Aorta (tissue), 5 donors: Measurements from ENCODE around the gene EXD3. TPM values are rescaled to one million over a fixed set of nuclear protein-coding genes. Genes with fewer than 3 reads are reported as not detected.

Source experiments
- ATAC-seq: fragments of 200-7000 bp; cut with Tn5 transposase; one replicate; pipeline ENCODE4 v1.9.1; 2022; ENCODE audit warnings: moderate library complexity; ENCODE audit not compliant: low FRiP score
- DNase-seq, 2 donors: peaks; one replicate each; pipeline ENCODE4 v3.0.0-alpha.2; 2020
- H3K27ac ChIP-seq, 2 donors: one replicate each; pipeline ENCODE4 v1.5.1; 2013; ENCODE audit warnings: low read length in 2 of 2, mild to moderate bottlenecking in 2 of 2, moderate library complexity in 2 of 2, control low read depth in 1 of 2, inconsistent platforms in 1 of 2, low read depth in 1 of 2
- H3K27me3 ChIP-seq, 2 donors: one replicate each; pipeline ENCODE4 v1.6.1; 2013; ENCODE audit warnings: control low read depth in 1 of 2, low read length in 1 of 2, mild to moderate bottlenecking in 1 of 2, moderate library complexity in 1 of 2; ENCODE audit not compliant: insufficient read depth in 2 of 2, control insufficient read depth in 1 of 2
- H3K36me3 ChIP-seq, 2 donors: one replicate each; pipeline ENCODE4 v1.6.1; 2013; ENCODE audit warnings: control low read depth in 1 of 2, low read length in 1 of 2, mild to moderate bottlenecking in 1 of 2; ENCODE audit not compliant: insufficient read depth in 2 of 2, control insufficient read depth in 1 of 2
- H3K4me1 ChIP-seq, 2 donors: one replicate each; pipeline ENCODE4 v1.6.1; 2013; ENCODE audit warnings: low read length in 2 of 2, control low read depth in 1 of 2, mild to moderate bottlenecking in 1 of 2, moderate library complexity in 1 of 2; ENCODE audit not compliant: insufficient read depth in 2 of 2, control insufficient read depth in 1 of 2
- H3K4me3 ChIP-seq, 2 donors: one replicate each; pipeline ENCODE4 v1.5.1; 2013; ENCODE audit warnings: low read length in 2 of 2, control low read depth in 1 of 2, mild to moderate bottlenecking in 1 of 2
- H3K9me3 ChIP-seq: one replicate; pipeline ENCODE4 v1.6.1; 2013; ENCODE audit warnings: mild to moderate bottlenecking, low read length; ENCODE audit not compliant: control insufficient read depth
- WGBS, 2 donors: extraction: QIAGEN DNeasy Blood & Tissue Kit; methylation state at CpG; one replicate each; pipeline ENCODE4 v1.1.7; 2013; 5-methylcytosine and 5-hydroxymethylcytosine counted together
- intact Hi-C, 2 donors: fragments of 100-400 bp; cut with DNase I; formaldehyde crosslinking; loops; one replicate each; pipeline versions ENCODE4 v1.14.2 to v1.15.0; 2022
- polyA plus RNA-seq, 2 donors: library from polyadenylated mRNA; stranded (reverse); fragments of 200-250 nt; gene quantifications; one replicate each; pipeline ENCODE4 v1.2.3, GENCODE V29; 2013
- total RNA-seq, 2 donors: library from RNA; stranded (reverse); fragmentation: NEBNext Ultra II Directional; extraction: Animal tissue kit (Norgen Biotek cat#: 25700); gene quantifications; one replicate each; pipeline ENCODE4 v1.2.1, GENCODE V29; 2021
- donor health status: healthy with polysubstance abuse.
- donor health status: Bipolar disorder and iron deficiency.
- donor health status: DM: no; HTN: no; CAD: no.
- donor health status: DM: no; HTN: no; CAD: no.
- donor health status: DM: yes; HTN: yes; CAD: no.

Gene EXD3
- total and polyA plus RNA-seq, 4 donors = 15.9 to 96.8 (median 30.0) TPM

DNA sequence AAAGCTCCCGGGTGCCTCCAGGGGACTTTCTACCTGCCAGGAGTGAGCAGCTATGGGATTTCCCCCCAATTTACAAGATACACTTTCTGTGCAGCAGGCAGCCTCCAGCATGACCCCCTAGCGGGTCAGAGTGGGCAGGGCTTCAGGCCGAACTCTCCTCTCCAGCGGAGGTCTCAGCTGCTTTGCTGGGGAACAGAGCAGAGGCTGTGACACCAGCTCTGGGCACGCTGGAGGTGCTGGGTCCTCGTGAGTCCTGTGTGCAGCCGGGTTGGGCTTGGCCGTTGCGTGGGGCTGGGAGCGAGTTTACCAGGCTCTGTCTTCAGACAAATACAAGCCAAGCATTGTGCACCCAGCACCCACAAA lies 123.8 kb downstream of the EXD3 start:
- no peaks in the 10 kb centered on the region for H3K4me1 ChIP-seq
- H3K27ac ChIP-seq = no peak overlapping the region
- H3K36me3 ChIP-seq = no peaks in the 10 kb centered on the region
- no peak for ATAC-seq
- WGBS, 2 donors = 47 to 67% methylated on average over 10 of the region's 10 CpGs
- peaks cover 2% of the 10 kb centered on the region for H3K9me3 ChIP-seq
- H3K27me3 ChIP-seq = no peaks in the 10 kb centered on the region
- intact Hi-C loops = loop anchor here in 1 of 2 donors (10.0 kb wide), 1 partner anchor 106 kb away; no protein-coding TSS in a partner anchor
- DNase-seq = no peak
- H3K4me3 ChIP-seq = no peak overlapping the region

GRCh38 chr9:137298401-137299202 lies 124.4 kb downstream of the EXD3 start:
- intact Hi-C loops = loop anchor here in 1 of 2 donors (10.0 kb wide), 1 partner anchor 106 kb away; no protein-coding TSS in a partner anchor
- no peak overlapping the region for H3K4me3 ChIP-seq
- H3K9me3 ChIP-seq = peaks cover 3% of the 10 kb centered on the region
- no peaks in the 10 kb centered on the region for H3K27me3 ChIP-seq
- no peaks in the 10 kb centered on the region for H3K4me1 ChIP-seq
- no peak overlapping the region for H3K27ac ChIP-seq
- DNase-seq (no peak), ATAC-seq (no peak)
- H3K36me3 ChIP-seq = no peaks in the 10 kb centered on the region
- WGBS, 2 donors = 40 to 55% methylated on average over 24 of the region's 24 CpGs

DNA sequence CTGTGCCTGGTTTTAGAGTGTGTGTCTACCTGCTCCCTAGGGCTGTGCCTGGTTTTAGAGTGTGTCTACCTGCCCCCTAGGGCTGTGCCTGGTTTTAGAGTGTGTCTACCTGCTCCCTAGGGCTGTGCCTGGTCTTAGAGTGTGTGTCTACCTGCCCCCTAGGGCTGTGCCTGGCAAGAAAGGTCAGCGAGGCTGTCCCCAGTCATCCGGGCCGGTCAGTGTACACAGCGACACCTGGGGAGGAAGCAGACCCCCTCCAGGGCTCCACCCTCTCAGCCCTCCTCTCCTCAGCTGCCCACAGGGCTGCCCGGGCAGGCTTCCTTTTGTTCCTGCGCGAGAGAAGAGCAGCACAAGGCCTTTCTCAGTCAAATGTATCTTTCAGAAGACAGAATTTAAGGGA lies 125.0 kb downstream of the EXD3 start:
- intact Hi-C loops = loop anchor here in 1 of 2 donors (10.0 kb wide), 1 partner anchor 107 kb away; no protein-coding TSS in a partner anchor
- DNase-seq = no peak
- no peaks in the 10 kb centered on the region for H3K27me3 ChIP-seq
- H3K9me3 ChIP-seq = peaks cover 3% of the 10 kb centered on the region
- no peak for ATAC-seq
- no peaks in the 10 kb centered on the region for H3K4me1 ChIP-seq
- no peaks in the 10 kb centered on the region for H3K36me3 ChIP-seq
- H3K27ac ChIP-seq = no peak overlapping the region
- 79 to 84% methylated on average over 7 of the region's 7 CpGs for WGBS, 2 donors
- H3K4me3 ChIP-seq = no peak overlapping the region

GRCh38 chr9:137296670-137297664 lies 126.0 kb downstream of the EXD3 start:
- no peak overlapping the region for H3K27ac ChIP-seq
- H3K27me3 ChIP-seq = no peaks in the 10 kb centered on the region
- ATAC-seq (peak; percentile 22), DNase-seq (no peak)
- peaks cover 3% of the 10 kb centered on the region for H3K9me3 ChIP-seq
- no peaks in the 10 kb centered on the region for H3K4me1 ChIP-seq
- intact Hi-C loops = loop anchor here in 1 of 2 donors (10.0 kb wide), 1 partner anchor 108 kb away; no protein-coding TSS in a partner anchor
- no peaks in the 10 kb centered on the region for H3K36me3 ChIP-seq
- WGBS, 2 donors = 67 to 73% methylated on average over 24 of the region's 24 CpGs
- H3K4me3 ChIP-seq = no peak overlapping the region

DNA sequence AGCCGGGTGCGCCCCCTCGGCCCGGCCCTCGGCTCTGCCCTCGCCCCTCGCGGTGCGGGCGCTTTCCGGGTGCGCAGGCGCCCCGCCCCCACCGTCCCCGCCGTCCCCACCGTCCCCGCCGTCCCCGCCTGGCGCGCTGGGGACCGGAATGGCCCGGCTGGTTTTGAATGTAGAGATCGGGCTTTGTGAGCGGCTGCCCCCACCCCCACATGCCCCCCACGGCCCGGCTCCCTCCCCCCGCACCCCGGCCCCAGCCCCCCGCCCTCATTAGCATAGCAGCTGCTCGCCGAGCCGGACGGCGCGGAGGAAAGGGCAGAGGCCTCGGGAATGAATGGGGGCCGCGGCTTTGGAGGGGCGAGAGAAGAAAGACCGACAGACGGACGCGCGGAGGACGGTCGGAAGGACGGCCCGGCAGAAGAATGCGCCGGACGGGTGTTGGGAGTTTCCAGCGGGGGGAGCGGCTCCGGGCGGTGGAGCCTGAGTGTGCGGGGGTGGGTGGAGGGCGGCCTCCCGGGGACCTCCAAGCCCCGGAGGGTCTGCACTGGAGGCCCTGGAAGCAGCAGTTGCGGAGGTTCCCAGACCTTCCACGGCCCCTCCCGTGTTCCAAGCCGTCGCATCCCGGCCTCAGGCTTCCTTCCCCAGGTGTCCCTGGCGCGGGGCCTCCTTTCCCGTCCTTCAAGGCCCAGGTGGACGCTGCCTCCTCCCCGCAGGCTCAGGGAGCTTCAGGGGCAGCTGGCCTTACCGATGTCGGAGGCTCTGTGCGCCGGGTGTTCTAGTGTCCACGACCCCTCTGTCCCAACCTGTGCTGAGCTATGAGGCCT lies 126.9 kb downstream of the EXD3 start:
- intact Hi-C loops = loop anchor here (2.0 to 10.0 kb wide), 3 partner anchors 109 to 229 kb away; no protein-coding TSS in a partner anchor
- DNase-seq = no peak
- no peaks in the 10 kb centered on the region for H3K27me3 ChIP-seq
- no peak overlapping the region for H3K27ac ChIP-seq
- no peaks in the 10 kb centered on the region for H3K4me1 ChIP-seq
- ATAC-seq = no peak
- 26 to 39% methylated on average over 56 to 78 of the region's 78 CpGs for whole genome bisulfite sequencing, 2 donors
- H3K36me3 ChIP-seq = no peaks in the 10 kb centered on the region
- no peak overlapping the region for H3K4me3 ChIP-seq
- peaks cover 3% of the 10 kb centered on the region for H3K9me3 ChIP-seq

DNA sequence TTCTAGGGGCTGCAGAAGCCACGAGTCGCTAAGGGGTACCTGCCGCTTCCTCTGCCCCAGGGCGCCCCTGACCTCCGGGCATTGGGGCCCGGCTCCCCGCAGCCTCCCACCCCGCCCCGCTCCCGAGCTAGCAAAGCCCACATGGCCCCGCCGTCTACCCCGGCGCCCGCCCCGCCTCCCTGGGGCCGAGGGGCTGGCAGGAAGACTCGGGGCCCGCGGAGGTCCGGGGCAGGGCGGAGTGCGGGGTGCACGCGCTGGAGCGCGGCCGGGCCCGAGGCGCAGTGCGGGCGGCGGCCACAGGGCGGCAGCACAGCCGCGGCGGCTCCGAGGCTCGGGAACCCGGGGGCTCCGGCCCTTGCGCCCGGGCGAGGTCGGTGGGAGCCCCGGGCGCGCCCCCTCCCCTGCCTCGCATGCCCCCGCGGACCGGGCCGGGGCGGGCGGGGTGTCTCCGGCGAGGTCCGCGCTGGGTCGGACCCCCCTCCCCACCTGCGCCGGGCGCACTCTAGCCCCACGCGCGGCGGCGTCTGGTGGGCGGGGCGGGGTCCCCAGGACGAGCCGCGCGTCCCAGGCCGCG lies 127.6 kb downstream of the EXD3 start:
- no peaks in the 10 kb centered on the region for H3K4me1 ChIP-seq
- intact Hi-C loops = loop anchor here (2.0 to 10.0 kb wide), 3 partner anchors 109 to 229 kb away; no protein-coding TSS in a partner anchor
- H3K27ac ChIP-seq = no peak overlapping the region
- ATAC-seq (peak; percentile 49), DNase-seq (no peak)
- H3K36me3 ChIP-seq = no peaks in the 10 kb centered on the region
- H3K27me3 ChIP-seq = no peaks in the 10 kb centered on the region
- no peak overlapping the region for H3K4me3 ChIP-seq
- peaks cover 3% of the 10 kb centered on the region for H3K9me3 ChIP-seq
- WGBS, 2 donors = 2 to 5% methylated on average over 43 to 76 of the region's 76 CpGs

GRCh38 chr9:137294681-137295237 lies 128.2 kb downstream of the EXD3 start:
- ATAC-seq (peak; percentile 3), DNase-seq (no peak)
- peaks cover 3% of the 10 kb centered on the region for H3K9me3 ChIP-seq
- no peak overlapping the region for H3K27ac ChIP-seq
- no peaks in the 10 kb centered on the region for H3K27me3 ChIP-seq
- H3K4me3 ChIP-seq = no peak overlapping the region
- intact Hi-C loops = loop anchor here (2.0 to 10.0 kb wide), 3 partner anchors 110 to 230 kb away; no protein-coding TSS in a partner anchor
- 25 to 30% methylated on average over 35 of the region's 35 CpGs for WGBS, 2 donors
- no peaks in the 10 kb centered on the region for H3K4me1 ChIP-seq
- H3K36me3 ChIP-seq = no peaks in the 10 kb centered on the region
